Middle frontal gyrus (tissue), 1 donor: ENCODE data around the gene BEX4.

Experiments
- DNase-seq: peaks from one replicate; pipeline ENCODE4 v3.0.0-alpha.2; 2015; ENCODE audit warnings: low spot score; ENCODE audit errors: extremely low spot score

The BEX4 gene

GRCh38 chrX:103236296-103236695 lies 21.4 kb downstream of the BEX4 start:
- DNase-seq = no peak

DNA sequence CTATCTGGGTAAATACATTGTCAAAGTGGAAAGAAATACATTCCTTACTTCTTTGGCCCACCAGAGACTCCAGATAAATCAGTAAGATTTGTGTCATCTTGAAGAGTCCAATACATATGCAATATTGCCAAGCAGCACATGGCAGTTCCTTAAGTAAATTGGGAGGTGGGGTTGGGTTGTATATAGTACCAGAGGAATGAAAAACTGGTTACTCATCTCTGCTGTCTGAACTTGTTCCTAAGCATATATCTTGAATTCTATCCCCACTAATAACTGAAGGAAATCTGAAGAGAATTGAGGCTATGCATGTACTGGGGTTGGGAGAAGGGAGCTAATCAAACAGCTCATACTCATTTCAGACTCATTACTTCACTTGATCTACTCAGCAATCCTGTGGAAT lies 25.2 kb downstream of the BEX4 start:
- no peak for DNase-seq

- DNase-seq = no peak
Observed at GRCh38 chrX:103248553-103248952, 33.6 kb downstream of the BEX4 start.

DNA sequence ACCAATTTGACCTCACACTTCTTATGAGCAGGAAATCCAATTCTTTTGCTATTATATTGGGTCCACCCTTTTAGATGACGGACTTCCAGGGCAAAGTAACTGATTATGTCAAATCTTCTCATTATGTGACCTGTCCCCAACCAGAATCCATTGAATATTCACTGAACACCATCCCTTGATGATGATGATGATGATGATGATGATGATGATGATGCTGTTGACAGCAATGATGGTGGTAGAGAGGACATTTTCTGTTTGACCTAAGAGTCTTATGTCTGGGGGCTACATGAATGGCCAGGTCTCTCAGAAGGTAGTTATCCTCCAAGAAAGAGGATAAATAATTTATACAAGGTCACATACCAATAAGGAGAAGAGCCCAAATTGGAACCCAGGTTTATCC lies 34.9 kb downstream of the BEX4 start:
- no peak for DNase-seq

GRCh38 chrX:103250977-103251376 lies 36.1 kb downstream of the BEX4 start:
- no peak for DNase-seq

DNA sequence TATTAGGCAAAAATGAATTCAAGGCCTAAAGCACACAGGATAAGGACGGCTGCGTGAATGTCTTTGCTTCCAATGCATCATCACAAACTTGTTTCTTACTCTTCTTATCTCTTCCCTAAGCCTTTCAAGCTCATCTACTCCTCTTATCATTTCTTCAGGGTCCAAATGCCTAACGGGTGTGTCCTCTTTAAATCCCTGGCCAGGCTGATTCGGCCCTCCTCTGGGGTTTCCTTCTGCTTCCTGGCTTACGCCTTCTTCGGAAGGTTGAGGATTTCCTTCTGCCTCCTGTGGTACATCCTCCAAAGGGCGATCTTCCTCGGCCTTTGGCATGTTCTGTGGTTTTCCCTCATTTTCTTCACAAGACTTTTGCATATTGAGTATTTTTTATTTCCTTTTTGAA lies 38.7 kb downstream of the BEX4 start:
- DNase-seq = no peak

- no peak for DNase-seq
Observed at GRCh38 chrX:103254171-103254824, 39.4 kb downstream of the BEX4 start.

- DNase-seq = peak; percentile 69
Observed at GRCh38 chrX:103254921-103255493, 40.1 kb downstream of the BEX4 start, which contains the start of gene TCEAL8. Gene TCEAL8 (minus strand): TSS chrX:103255155. CDS start chrX:103253979, 1,176 bp downstream.

- DNase-seq = no peak
Observed at GRCh38 chrX:103256651-103257050, 41.7 kb downstream of the BEX4 start.

DNA sequence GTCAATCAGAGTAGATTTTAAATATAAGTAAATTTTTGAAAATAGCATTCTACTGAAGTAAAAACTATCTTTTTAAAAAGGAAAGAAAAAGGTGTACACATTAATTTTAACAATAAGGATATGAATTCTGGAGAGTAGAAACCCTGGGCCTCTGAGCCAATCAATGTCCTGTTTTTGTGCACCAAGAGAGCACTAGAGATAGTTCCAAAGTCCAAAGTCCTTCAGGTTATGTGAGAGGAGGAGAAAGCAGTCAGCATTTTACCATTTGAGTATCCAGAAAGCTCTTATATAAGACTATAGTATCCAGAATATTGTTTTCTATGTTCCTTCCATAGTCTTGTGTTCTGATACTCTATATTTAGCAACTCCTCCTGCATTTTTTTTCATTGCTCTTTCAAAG lies 43.4 kb downstream of the BEX4 start:
- no peak for DNase-seq
